Mucosa of stomach (tissue), 1 donor: ENCODE measurements around the gene ITGB5.
"Not testable (repeated sequence)": the region's sequence is repeated elsewhere in the genome, so short reads cannot be mapped to it uniquely, and the experiment has no call there.

Experiments
- H3K27me3 ChIP-seq: one replicate; pipeline ENCODE4 v1.7.0; 2013; ENCODE audit warnings: mild to moderate bottlenecking, low read length; ENCODE audit not compliant: control insufficient read depth, insufficient read depth
- H3K36me3 ChIP-seq: one replicate; pipeline ENCODE4 v1.7.0; 2013; ENCODE audit warnings: low read length; ENCODE audit not compliant: control insufficient read depth, insufficient read depth
- H3K4me1 ChIP-seq: one replicate; pipeline ENCODE4 v1.7.0; 2013; ENCODE audit warnings: mild to moderate bottlenecking, low read length; ENCODE audit not compliant: control insufficient read depth, insufficient read depth
- H3K4me3 ChIP-seq: one replicate; pipeline ENCODE4 v1.7.0; 2013; ENCODE audit warnings: low read length
- H3K9ac ChIP-seq: one replicate; pipeline ENCODE4 v1.7.0; 2013; ENCODE audit warnings: mild to moderate bottlenecking, low read length, moderate library complexity
- H3K9me3 ChIP-seq: one replicate; pipeline ENCODE4 v1.7.0; 2013; ENCODE audit warnings: mild to moderate bottlenecking, low read length, moderate library complexity; ENCODE audit not compliant: control insufficient read depth
- donor health status: Pancreatic carcinoma.

ITGB5 gene

DNA sequence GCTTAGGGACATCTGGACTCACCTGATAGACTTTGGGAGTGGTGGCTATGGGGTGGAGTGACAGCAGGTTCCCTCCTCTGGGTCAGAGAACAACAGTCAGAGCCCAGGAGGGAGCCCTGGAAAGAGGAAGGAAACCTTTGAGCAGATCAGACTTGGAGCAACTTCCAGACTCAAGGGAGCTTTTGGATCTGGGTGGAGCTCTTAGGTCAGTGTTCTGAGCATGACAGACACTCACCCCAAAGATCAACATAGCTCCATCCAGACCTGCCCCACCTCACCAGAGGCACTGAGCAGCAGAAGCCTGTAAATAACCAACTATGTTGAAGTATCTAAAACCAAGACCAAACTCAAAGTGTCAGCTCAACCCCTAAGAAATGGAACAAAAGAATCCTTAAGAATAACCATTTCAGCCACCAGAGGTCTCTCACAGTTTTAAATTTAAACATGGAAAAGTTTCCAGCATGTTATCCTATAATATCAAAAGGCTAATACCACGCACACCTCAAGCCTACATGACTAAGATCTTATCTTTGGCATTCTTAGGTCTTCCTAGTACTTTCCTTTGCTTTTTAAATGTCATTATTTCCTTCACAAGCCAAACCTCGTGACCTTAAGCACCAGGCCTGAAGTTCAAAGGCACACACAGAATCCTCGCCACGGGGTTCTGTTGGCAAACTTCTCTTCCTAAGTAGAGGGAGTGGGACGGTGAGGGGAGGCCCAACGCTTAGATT is 100.5 kb downstream of the ITGB5 start:
- peaks cover 15% of the 10 kb centered on the region for H3K4me1 ChIP-seq
- H3K36me3 ChIP-seq = no peaks in the 10 kb centered on the region
- no peak overlapping the region for H3K4me3 ChIP-seq
- no peaks in the 10 kb centered on the region for H3K9me3 ChIP-seq
- H3K27me3 ChIP-seq = no peaks in the 10 kb centered on the region
- H3K9ac ChIP-seq = no peak overlapping the region

DNA sequence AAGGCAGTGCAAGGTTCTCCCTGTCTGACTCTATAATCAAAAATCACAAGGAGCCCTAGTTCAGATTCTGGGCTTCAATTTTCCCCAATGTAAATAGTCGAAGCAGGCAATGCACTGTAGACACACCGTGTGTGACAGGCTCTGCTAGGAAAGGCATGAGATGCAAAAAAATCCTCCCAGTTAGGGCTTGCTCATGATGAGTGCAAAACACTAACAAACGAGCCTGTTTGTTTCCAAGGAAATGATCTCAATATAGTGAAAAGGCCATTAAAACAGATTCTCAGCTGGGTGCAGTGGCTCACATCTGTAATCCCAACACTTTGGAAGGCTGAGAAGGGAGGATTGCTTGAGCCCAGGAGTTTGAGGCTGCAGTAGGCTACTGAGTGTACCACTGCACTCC is 101.2 kb downstream of the ITGB5 start:
- Histone ChIP-seq H3K4me1 (peaks cover 15% of the 10 kb centered on the region), H3K9ac (no peak overlapping the region), H3K27me3 (no peaks in the 10 kb centered on the region), H3K4me3 (no peak overlapping the region), H3K9me3 (no peaks in the 10 kb centered on the region), H3K36me3 (no peaks in the 10 kb centered on the region)

GRCh38 chr3:124784686-124785382 is 102.3 kb downstream of the ITGB5 start:
- Histone ChIP-seq H3K4me3 (no peak overlapping the region), H3K4me1 (peaks cover 23% of the 10 kb centered on the region), H3K27me3 (no peaks in the 10 kb centered on the region), H3K9ac (no peak overlapping the region), H3K9me3 (no peaks in the 10 kb centered on the region), H3K36me3 (no peaks in the 10 kb centered on the region)

DNA sequence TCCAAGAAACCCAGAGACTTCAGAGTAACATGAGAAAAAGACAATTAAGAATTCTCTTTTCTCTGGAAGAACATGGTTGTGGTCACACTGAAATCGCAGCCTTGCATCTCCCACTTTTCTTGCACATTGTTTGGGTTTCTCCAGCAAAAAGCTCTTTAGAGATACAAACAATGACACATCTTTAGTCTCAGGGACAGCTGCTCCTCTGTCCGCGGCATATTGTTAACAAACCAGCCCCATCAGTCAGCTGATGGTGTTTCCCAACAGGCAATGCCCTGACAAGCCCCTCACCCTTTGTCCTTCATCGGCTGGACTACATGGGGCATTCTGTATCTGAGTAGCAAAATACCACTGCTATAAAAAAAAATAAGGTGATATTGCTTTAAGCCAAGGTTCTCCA is 103.5 kb downstream of the ITGB5 start:
- no peaks in the 10 kb centered on the region for H3K9me3 ChIP-seq
- no peak overlapping the region for H3K9ac ChIP-seq
- no peaks in the 10 kb centered on the region for H3K27me3 ChIP-seq
- peaks cover 26% of the 10 kb centered on the region for H3K4me1 ChIP-seq
- no peak overlapping the region for H3K4me3 ChIP-seq
- H3K36me3 ChIP-seq = no peaks in the 10 kb centered on the region

GRCh38 chr3:124782377-124782712 is 104.8 kb downstream of the ITGB5 start:
- H3K9me3 ChIP-seq, H3K36me3 ChIP-seq, H3K27me3 ChIP-seq, H3K4me3 ChIP-seq, H3K9ac ChIP-seq: not testable (repeated sequence)
- H3K4me1 ChIP-seq = peaks cover 26% of the 10 kb centered on the region

DNA sequence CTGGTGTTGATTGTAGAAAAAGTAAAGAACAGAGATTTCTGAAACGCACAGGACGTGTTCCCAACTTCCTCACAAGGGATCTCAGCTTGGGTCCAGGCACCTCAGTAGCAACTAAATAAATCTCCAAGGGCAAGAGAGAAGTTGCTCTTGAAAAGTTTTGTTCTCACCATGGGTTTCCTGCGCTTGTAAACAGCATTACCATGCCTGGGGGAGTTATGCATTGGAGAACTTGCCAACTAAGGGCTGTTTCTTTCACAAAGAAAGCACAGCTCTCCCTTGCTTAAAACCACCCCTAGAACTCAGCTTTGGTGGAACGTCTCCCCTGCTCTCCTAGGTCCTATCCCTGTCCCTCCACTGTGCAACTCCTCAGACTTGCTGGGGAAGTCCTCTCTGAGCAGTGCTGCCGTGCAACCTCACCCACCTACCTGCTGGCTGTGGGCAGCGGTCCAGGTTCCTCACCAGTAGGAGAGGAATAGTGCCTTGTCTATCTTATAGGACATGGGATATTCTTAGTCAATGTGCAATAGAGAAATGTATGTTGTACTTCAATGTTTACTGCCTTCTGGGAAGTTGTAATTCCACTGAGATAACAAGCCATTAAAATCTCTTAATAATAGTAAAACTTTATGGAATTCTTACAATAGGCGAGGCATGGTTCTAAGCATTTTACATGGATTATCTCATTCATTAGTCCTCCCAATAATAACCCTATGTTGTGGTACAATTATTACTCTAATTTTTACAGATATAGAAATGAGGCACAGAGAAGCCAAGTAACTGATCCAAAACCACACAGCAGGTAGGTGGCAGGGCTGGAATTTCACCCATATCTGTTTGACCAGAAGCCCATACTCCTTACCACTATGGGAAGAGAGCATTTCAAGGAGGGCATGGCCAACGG is 105.4 kb downstream of the ITGB5 start:
- no peaks in the 10 kb centered on the region for H3K27me3 ChIP-seq
- no peaks in the 10 kb centered on the region for H3K36me3 ChIP-seq
- no peak overlapping the region for H3K4me3 ChIP-seq
- H3K4me1 ChIP-seq = peaks cover 20% of the 10 kb centered on the region
- H3K9ac ChIP-seq = no peak overlapping the region
- no peaks in the 10 kb centered on the region for H3K9me3 ChIP-seq

GRCh38 chr3:124780761-124781475 is 106.2 kb downstream of the ITGB5 start:
- Histone ChIP-seq H3K36me3 (no peaks in the 10 kb centered on the region), H3K4me3 (no peak overlapping the region), H3K9me3 (no peaks in the 10 kb centered on the region), H3K9ac (no peak overlapping the region), H3K4me1 (peaks cover 12% of the 10 kb centered on the region), H3K27me3 (no peaks in the 10 kb centered on the region)

- H3K27me3 ChIP-seq = no peaks in the 10 kb centered on the region
- no peaks in the 10 kb centered on the region for H3K36me3 ChIP-seq
- H3K9me3 ChIP-seq = no peaks in the 10 kb centered on the region
- H3K4me3 ChIP-seq = no peak overlapping the region
- H3K9ac ChIP-seq = no peak overlapping the region
- peaks cover 11% of the 10 kb centered on the region for H3K4me1 ChIP-seq
These were observed 106.8 kb downstream of the ITGB5 start for GRCh38 chr3:124780356-124780755.

DNA sequence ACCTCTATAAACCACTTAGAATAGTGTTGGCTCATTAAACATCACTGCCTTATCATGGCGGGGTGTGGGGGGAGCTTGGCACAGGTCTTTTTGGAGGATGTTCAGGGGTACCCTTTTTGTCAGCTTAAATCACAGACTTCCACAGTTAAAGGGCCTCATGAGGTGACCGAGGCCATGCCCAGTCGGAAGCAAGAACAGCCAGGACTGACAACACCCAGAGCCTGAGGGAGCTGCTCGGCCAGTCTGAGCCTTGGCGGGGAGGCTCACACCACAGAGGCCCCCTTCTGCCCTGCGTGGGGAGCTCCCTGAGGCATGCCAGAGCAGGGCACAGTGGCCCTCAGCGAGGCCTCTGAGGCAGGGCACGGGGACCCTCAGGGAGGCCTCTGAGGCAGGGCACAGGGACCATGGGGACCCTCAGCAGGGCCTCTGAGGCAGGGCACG is 107.4 kb downstream of the ITGB5 start:
- peaks cover 11% of the 10 kb centered on the region for H3K4me1 ChIP-seq

DNA sequence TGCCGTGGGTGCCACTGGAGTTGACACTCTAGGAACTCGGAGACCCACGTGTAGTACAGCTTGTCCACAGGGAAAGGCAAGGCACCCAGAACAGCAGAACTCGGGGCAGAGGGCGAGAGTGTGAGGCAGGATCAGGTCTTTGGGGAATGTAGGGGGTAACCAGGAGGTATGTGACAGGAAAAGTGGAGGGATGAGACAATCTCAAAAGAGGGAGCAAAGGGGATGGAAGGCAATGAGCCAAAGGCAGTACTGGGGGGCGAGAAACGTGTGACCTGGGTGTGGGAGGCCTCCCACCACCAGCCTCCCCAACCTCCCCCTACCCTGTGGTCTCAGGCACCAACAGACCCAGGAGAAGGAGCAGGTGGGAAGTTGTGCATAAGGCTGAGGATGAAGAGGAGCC is 108.0 kb downstream of the ITGB5 start:
- H3K9ac ChIP-seq = no peak overlapping the region
- peaks cover 11% of the 10 kb centered on the region for H3K4me1 ChIP-seq
- no peak overlapping the region for H3K4me3 ChIP-seq
- H3K27me3 ChIP-seq = no peaks in the 10 kb centered on the region
- H3K9me3 ChIP-seq = no peaks in the 10 kb centered on the region
- H3K36me3 ChIP-seq = no peaks in the 10 kb centered on the region

More for the DNA sequence above, 107.4 kb downstream of the ITGB5 start:
- H3K4me3 ChIP-seq = no peak overlapping the region
- no peak overlapping the region for H3K9ac ChIP-seq
- H3K27me3 ChIP-seq = no peaks in the 10 kb centered on the region
- no peaks in the 10 kb centered on the region for H3K36me3 ChIP-seq
- no peaks in the 10 kb centered on the region for H3K9me3 ChIP-seq

GRCh38 chr3:124777762-124778470 is 109.2 kb downstream of the ITGB5 start:
- Histone ChIP-seq H3K27me3 (no peaks in the 10 kb centered on the region), H3K4me3 (no peak overlapping the region), H3K4me1 (peaks cover 11% of the 10 kb centered on the region)

More at GRCh38 chr3:124777762-124778470, 109.2 kb downstream of the ITGB5 start:
- no peak overlapping the region for H3K9ac ChIP-seq
- H3K36me3 ChIP-seq = no peaks in the 10 kb centered on the region
- H3K9me3 ChIP-seq = no peaks in the 10 kb centered on the region
